Fibroblast of the aortic adventitia (primary cell): ENCODE measurements around the gene ALX4. TPM values are rescaled to one million over a fixed set of nuclear protein-coding genes. Genes with fewer than 3 reads are reported as not detected.

ENCODE experiments used
- DNase-seq: peaks from one replicate; pipeline ENCODE4 v3.0.0-alpha.2; 2010; ENCODE audit warnings: low read depth
- H3K4me3 ChIP-seq: 2 replicates; pipeline ENCODE4 v1.5.1; 2011; ENCODE audit warnings: low read depth, mild to moderate bottlenecking, control low read depth, low read length, moderate library complexity
- total RNA-seq: library from RNA; depleted of rRNA; stranded (reverse); fragments of >200 nt; gene quantifications from 2 replicates; pipeline ENCODE4 v1.2.3, GENCODE V29; 2012; ENCODE audit warnings: low replicate concordance
- TF ChIP-seq, protein P1 (sequence below): IDR thresholded peaks from 2 replicates; pipeline ENCODE4 v1.5.1; 2011; ENCODE audit warnings: mild to moderate bottlenecking, low read length, control low read depth, inconsistent platforms; ENCODE audit not compliant: insufficient read depth

Gene ALX4
- total RNA-seq, 1 donor = not detected

DNA sequence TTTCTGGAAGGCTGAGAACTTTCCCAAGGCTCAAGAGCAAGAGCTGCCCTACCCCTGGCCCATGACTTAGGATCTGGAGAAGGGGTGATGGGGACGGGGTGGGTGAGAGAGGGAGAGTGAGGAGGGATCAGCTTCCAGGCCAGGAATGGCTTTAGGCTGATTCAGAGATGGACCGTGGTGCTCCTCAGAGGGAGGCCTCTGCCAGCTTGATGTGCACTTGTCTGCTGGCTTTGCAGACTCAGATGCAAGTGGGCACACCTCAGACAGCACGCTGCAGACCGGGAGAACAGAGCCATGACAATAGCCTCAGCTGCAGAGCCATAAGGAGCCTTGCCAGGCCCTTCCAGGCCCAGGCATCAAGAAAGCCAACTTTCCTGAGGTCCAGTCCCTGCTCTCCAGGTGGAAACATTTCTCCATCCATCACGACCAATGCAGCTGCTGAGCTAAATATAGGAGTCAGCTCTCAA is 41.3 kb downstream of the ALX4 start:
- H3K4me3 ChIP-seq = no peak overlapping the region
- no peak for DNase-seq
- TF ChIP-seq, protein P1, sequence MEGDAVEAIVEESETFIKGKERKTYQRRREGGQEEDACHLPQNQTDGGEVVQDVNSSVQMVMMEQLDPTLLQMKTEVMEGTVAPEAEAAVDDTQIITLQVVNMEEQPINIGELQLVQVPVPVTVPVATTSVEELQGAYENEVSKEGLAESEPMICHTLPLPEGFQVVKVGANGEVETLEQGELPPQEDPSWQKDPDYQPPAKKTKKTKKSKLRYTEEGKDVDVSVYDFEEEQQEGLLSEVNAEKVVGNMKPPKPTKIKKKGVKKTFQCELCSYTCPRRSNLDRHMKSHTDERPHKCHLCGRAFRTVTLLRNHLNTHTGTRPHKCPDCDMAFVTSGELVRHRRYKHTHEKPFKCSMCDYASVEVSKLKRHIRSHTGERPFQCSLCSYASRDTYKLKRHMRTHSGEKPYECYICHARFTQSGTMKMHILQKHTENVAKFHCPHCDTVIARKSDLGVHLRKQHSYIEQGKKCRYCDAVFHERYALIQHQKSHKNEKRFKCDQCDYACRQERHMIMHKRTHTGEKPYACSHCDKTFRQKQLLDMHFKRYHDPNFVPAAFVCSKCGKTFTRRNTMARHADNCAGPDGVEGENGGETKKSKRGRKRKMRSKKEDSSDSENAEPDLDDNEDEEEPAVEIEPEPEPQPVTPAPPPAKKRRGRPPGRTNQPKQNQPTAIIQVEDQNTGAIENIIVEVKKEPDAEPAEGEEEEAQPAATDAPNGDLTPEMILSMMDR = no peak

DNA sequence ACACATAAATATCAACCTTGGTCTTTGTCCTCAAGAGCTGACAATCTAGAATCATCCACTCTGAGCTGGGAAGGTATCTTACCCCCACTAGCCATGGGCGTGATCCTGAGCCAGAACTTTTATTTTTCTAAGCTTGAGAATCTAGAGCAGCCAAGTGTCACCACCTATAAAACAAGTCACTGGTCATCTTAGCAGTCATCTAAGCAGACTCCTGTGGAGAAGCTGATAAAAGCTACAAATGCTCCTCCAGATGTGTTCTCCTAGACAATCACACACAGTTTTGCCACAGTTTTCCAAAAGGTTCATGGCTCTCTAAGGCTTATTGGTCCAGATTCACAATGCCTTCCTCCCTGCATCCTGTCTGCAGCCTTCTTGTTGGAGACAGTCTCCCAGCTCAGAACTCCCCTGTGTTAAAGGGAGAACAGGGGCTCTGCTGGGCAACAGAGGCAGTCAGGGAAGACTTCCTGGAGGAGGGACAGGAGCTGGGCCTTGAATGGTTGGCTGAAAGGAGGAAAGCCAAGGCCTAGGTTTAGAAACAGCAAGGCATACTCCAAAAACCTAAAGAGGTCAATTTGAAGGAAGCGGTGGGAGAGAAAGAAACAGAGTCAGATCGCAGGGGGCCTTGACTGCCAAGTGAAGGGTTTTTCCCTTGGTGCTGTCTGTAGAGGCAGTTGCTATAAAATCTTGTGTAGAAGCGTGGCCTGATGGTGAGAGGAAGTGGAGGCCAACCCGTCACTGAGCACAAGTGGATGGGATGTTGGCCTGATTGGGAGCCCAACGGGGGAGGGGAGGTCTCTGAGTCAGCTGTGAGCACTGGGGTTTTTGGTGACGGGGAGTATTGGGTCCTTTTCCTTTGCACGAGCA is 42.0 kb downstream of the ALX4 start:
- no peak for DNase-seq
- TF ChIP-seq, protein P1 = no peak
- no peak overlapping the region for H3K4me3 ChIP-seq

DNA sequence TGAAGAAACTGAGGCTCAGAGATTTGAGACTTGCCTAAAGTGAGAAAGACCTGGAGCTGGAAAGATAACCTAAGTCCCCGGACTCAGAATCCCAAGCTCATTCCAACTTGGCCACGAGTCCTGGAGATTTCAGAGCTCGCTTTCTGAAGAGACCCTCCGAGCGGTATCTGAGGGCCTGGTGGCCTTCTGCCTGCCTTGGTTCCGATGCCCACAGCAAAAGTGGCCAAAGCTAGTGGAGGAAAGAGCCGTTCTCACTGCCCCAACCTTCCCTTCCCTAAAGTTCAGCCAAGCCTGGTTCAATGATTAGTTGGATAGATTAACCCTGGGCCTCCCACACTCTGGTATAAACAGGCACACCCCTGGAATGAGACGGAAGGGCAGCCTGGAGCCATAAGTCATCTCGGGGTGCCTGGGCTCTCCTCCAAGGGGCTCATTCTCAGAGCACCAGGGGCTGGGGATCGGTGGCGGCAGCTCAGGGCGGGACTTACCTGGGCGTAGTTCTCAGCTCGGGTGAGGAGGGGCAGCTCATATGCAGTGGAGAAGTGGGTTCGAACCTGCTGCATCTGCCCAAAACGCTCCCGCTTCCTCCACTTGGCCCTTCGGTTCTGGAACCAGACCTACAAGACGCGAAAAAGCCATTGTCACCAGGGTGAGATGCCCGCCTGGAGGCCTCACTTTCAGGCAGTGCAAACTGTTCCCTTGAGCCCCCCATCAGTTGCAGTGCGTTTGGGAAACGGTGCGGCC is 42.8 kb downstream of the ALX4 start:
- TF ChIP-seq, protein P1 = no peak
- DNase-seq = no peak
- H3K4me3 ChIP-seq = no peak overlapping the region

DNA sequence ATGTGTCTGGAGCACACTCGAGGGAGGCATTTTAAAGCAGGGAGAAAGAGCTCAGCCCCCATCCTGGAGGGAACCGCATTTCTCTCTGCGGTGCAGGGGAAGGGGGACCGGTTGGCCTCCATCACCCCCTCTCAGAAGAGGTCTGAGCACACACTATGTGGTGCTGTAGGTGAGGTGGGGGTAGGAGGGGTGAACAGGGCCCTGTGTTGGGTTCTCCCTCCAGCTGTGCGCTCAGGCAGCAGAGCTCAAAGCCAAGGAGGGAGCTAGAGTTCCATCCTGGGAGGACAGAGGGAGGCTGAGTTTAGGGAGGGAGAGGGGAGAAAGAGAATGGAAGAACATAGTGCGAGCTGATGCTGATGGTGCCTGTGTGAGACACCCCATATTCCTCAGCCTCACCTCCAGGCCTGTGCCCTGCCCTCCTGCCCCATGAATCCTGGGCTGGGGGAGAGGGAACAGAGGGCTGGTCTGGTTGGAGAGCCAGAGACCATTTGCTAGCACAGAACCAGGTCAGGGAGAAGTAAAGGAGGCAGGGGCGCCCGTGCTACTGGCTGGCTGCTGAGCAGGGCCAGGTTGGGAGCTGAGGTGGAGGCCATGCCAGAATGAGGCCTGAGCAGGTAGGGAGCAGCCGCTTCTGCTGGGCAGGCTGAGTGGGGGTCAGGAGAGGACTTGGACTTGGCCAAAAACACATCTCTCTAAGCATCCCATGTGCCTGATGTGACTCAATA is 43.7 kb downstream of the ALX4 start:
- DNase-seq = no peak
- H3K4me3 ChIP-seq = no peak overlapping the region
- TF ChIP-seq, protein P1 = no peak

DNA sequence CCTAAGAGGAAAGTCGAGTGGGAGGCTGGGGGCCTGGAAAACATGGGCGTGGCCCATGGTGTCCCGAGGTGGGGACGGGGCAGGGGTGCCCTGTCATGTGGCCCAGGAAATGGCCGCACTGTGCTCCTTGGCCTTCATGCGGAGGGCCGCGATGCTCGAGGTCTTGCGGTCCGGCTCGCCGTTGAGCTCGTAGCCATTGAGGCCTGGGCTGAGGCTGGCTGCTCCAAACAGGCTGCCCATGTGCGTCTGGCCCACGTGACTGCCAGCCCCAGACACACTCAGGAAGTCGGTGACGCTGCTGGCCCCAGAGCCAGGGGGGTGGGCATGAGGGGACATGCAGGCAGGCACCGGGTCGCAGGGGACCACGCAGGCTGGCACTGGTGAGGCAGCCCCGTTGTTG is 45.2 kb downstream of the ALX4 start:
- DNase-seq = no peak
- no peak overlapping the region for H3K4me3 ChIP-seq
- TF ChIP-seq, protein P1 = no peak

DNA sequence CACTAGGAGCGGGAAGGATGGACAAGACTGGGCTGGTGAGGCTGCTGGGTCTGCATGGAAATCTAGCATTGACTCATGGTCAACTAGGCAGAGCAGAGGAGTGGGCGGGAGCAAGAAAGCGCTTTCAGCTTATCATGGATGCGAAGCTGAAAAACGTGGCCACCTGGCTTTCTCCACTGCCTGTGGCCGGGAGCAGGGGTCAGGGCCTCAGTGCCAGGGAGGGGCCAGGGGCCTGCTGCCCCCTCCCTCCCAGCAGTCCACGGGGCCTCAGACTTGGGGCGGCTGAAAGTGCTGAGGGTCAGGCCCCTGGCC is 45.5 kb downstream of the ALX4 start:
- TF ChIP-seq, protein P1 = no peak
- no peak overlapping the region for H3K4me3 ChIP-seq
- no peak for DNase-seq
